HG03460 (cell line): ENCODE measurements around the gene RPS6KA3.
"Not testable (repeated sequence)": the region's sequence is repeated elsewhere in the genome, so short reads cannot be mapped to it uniquely, and the experiment has no call there.

Experiments
- ATAC-seq: cut with Tn5 transposase; IDR thresholded peaks from one replicate; pipeline ENCODE4 v1.9.1; 2021; ENCODE audit not compliant: unreplicated experiment

Gene RPS6KA3

GRCh38 chrX:20224814-20225487, 41.8 kb downstream of the RPS6KA3 start:
- ATAC-seq: peak; percentile 92

- ATAC-seq: no peak
These were observed 44.8 kb downstream of the RPS6KA3 start for GRCh38 chrX:20221902-20222301.

GRCh38 chrX:20218836-20219505, 47.7 kb downstream of the RPS6KA3 start:
- no peak for ATAC-seq

- no peak for ATAC-seq
These were observed 48.8 kb downstream of the RPS6KA3 start for GRCh38 chrX:20217906-20218305.

GRCh38 chrX:20217271-20217670, 49.4 kb downstream of the RPS6KA3 start:
- no peak for ATAC-seq

GRCh38 chrX:20215565-20215964, 51.1 kb downstream of the RPS6KA3 start:
- ATAC-seq: no peak

GRCh38 chrX:20212486-20213089, 54.1 kb downstream of the RPS6KA3 start:
- peak; percentile 85 for ATAC-seq

- ATAC-seq: no peak
These were observed 55.4 kb downstream of the RPS6KA3 start for GRCh38 chrX:20211261-20211786.

- ATAC-seq: peak; percentile 93
These were observed 60.6 kb downstream of the RPS6KA3 start for GRCh38 chrX:20205927-20206708.

- ATAC-seq: no peak
These were observed 62.4 kb downstream of the RPS6KA3 start for GRCh38 chrX:20204351-20204750.

GRCh38 chrX:20197641-20198210, 69.0 kb downstream of the RPS6KA3 start:
- no peak for ATAC-seq

- no peak for ATAC-seq
These were observed 77.5 kb downstream of the RPS6KA3 start for GRCh38 chrX:20189171-20189570.

GRCh38 chrX:20181598-20182329, 84.9 kb downstream of the RPS6KA3 start:
- ATAC-seq: no peak

GRCh38 chrX:20177093-20177492, 89.6 kb downstream of the RPS6KA3 start:
- ATAC-seq: no peak

GRCh38 chrX:20173856-20174255, 92.9 kb downstream of the RPS6KA3 start:
- ATAC-seq: no peak

- ATAC-seq: no peak
These were observed 93.4 kb downstream of the RPS6KA3 start for GRCh38 chrX:20173313-20173712.

- no peak for ATAC-seq
These were observed 94.8 kb downstream of the RPS6KA3 start for GRCh38 chrX:20171887-20172286.

GRCh38 chrX:20162516-20162915, 104.2 kb downstream of the RPS6KA3 start:
- not testable (repeated sequence) for ATAC-seq

GRCh38 chrX:20159797-20160385, 106.8 kb downstream of the RPS6KA3 start:
- ATAC-seq: no peak

GRCh38 chrX:20151689-20152088, 115.0 kb downstream of the RPS6KA3 start:
- ATAC-seq: no peak
